Tibial nerve (tissue), 4 donors: Measurements from ENCODE around the gene CCDC171.

Experiments
- CTCF ChIP-seq, 5 experiments: fragments of 200-600 bp in 3 of 5; fragments of 450-650 bp in 2 of 5; sonication (generic) in 3 of 5; IDR thresholded peaks; one replicate each; pipeline ENCODE4 v1.5.1; 2016 to 2019; ENCODE audit warnings: antibody characterized with exemption in 5 of 5, mild to moderate bottlenecking in 3 of 5, moderate library complexity in 2 of 5
- EP300 ChIP-seq, 2 donors: sonication (generic); formaldehyde crosslinking; IDR thresholded peaks; one replicate each; pipeline ENCODE4 v1.6.1; 2017; ENCODE audit warnings: antibody characterized with exemption in 2 of 2, mild to moderate bottlenecking in 1 of 2
- POLR2A ChIP-seq, 2 donors: fragments of 450-650 bp; IDR thresholded peaks; one replicate each; pipeline ENCODE4 v1.6.1; 2017; ENCODE audit warnings: antibody characterized with exemption in 2 of 2, mild to moderate bottlenecking in 2 of 2, moderate library complexity in 2 of 2

DNA sequence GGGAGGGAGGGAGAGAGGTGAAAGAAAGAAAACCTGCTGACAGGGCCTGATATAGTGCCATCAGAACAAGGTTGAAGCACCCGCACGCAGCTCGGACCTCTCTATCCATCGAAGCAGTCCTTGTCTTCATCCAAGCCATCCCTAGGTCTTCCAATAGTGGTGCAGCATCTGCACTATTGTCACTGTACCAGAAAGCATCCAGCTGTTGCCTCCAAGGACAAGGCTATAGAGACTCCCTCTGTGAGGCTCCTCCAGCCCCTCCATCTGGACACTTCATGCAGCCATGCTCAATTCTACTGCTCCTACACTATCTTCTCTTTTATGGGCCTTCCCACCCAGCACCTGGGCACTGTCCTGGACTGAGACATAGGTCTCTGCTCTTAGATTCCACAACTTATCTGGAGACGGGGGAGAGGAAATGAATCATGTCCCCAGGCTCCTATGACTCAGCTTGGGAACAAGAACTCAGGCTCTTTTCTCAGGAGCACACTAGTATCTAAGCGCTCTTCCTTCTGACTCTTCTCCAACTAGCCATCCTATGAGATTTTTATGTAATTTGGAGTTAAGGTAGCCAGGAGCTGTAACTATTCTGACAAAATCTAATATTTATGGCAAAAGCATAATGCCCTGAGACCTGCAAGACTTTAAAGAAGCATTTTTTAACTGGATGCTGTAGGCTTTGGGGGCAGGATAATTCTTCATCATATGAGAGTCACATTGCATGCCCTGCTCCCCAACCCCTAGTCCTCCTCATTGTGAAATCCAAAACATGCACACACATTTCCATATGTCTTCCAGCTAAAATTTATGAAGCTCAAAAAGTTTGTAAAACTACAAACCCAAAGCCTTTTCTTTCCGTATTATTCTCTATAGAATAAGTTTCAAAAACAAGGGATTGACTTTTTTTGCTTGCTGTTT, 446.8 kb downstream of the CCDC171 start:
- TF ChIP-seq CTCF (IDR thresholded peaks at IDR 0.05) (no peak), POLR2A (IDR thresholded peaks at IDR 0.05) (no peak), EP300 (IDR thresholded peaks at IDR 0.05) (no peak)
